K562 (cell line): ENCODE data around the gene OTC.

Experiments
- GABPA ChIP-seq: fragments of 200-800 bp; sonication (Bioruptor generic); conservative IDR thresholded peaks from 2 replicates; pipeline ENCODE4 v1.6.1; 2016; ENCODE audit warnings: low read depth, missing genetic modification characterization, missing compliant biosample characterization
- KLF10 ChIP-seq: fragments of 250-450 bp; sonication (Bioruptor Pico); IDR thresholded peaks from 2 replicates; pipeline ENCODE4 v1.6.1; 2021; ENCODE audit warnings: matching md5 sums
- MEF2A ChIP-seq: IDR thresholded peaks from 2 replicates; pipeline ENCODE4 v1.6.1; 2011; ENCODE audit warnings: low read depth, mild to moderate bottlenecking, low read length, moderate library complexity; ENCODE audit not compliant: control insufficient read depth
- MEF2D ChIP-seq: conservative IDR thresholded peaks from 2 replicates; pipeline ENCODE4 v1.6.1; 2016; ENCODE audit warnings: low read depth, missing genetic modification characterization, missing compliant biosample characterization
- PHF8 ChIP-seq: fragments of 200-600 bp; sonication (generic); IDR thresholded peaks from 2 replicates; pipeline ENCODE4 v1.6.1; 2012; ENCODE audit warnings: mixed run types, mild to moderate bottlenecking, inconsistent platforms, low read length, moderate library complexity, borderline replicate concordance
- POLR2A ChIP-seq: fragments of 450-650 bp; conservative IDR thresholded peaks from 2 replicates; pipeline ENCODE4 v1.6.1; 2016
- RFX1 ChIP-seq: fragments of 450-650 bp; IDR thresholded peaks from 2 replicates; pipeline ENCODE4 v1.6.1; 2016; ENCODE audit warnings: mild to moderate bottlenecking, moderate library complexity
- RFX7 ChIP-seq: fragments of 250-450 bp; sonication (Bioruptor Pico); IDR thresholded peaks from 2 replicates; pipeline ENCODE4 v1.5.1; 2021; ENCODE audit warnings: mild to moderate bottlenecking
- SAFB2 ChIP-seq: fragments of 200-400 bp; formaldehyde crosslinking; IDR thresholded peaks from 2 replicates; pipeline ENCODE4 v1.6.1; 2018; ENCODE audit warnings: borderline replicate concordance, low read length, low read depth, moderate library complexity; ENCODE audit not compliant: severe bottlenecking
- SIN3A ChIP-seq, 2 experiments: fragments of 150-350 bp in 1 of 2; IDR thresholded peaks; 2 replicates each; pipeline ENCODE4 v1.6.1; 2011 to 2016; ENCODE audit warnings: borderline replicate concordance in 2 of 2, low read depth in 2 of 2, low read length in 2 of 2, mild to moderate bottlenecking in 2 of 2, moderate library complexity in 2 of 2; ENCODE audit not compliant: control insufficient read depth in 1 of 2
- TEAD2 ChIP-seq: fragments of 450-650 bp; IDR thresholded peaks from 2 replicates; pipeline ENCODE4 v1.6.1; 2016; ENCODE audit warnings: missing genetic modification characterization, control low read depth, missing compliant biosample characterization
- ZNF217 ChIP-seq: sonication (generic); formaldehyde crosslinking; IDR thresholded peaks from 2 replicates; pipeline ENCODE4 v1.8.0; 2022; ENCODE audit warnings: mild to moderate bottlenecking, missing genetic modification reagents
- ZNF76 ChIP-seq: fragments of 250-450 bp; sonication (Bioruptor Pico); IDR thresholded peaks from 2 replicates; pipeline ENCODE4 v1.4.0; 2020; ENCODE audit warnings: mild to moderate bottlenecking, moderate library complexity, borderline replicate concordance

DNA sequence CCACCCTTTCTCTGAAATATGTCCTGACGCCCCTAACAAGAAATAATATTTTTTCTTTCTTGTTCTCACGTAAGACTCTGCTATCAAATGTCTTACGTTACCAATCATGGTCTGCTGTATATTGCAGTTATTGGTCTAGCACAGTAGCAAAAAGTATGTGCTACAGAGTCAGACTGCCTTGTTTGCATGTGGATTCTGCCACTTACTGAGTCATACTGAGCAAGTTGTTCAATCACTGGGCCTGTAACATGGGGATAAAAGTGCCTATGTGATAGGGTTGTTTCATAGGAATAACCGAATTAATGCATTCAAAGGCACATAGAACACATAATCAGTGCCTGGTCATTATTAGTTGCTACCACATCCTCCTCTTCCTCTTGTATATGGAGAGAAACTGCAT, 39.2 kb upstream of the OTC start:
- TF ChIP-seq SIN3A (IDR thresholded peaks at IDR 0.05; ENCODE audit: borderline replicate concordance in 2 of 2, control insufficient read depth in 1 of 2, low read depth in 2 of 2, low read length in 2 of 2) (no peak), RFX7 (CRISPR knock-in tag) (no peak), POLR2A (no peak), KLF10 (CRISPR knock-in tag) (no peak), TEAD2 (tag) (no peak), SAFB2 (no peak), ZNF76 (no peak), GABPA (tag) (no peak), ZNF217 (CRISPR knock-in tag) (no peak), PHF8 (no peak), MEF2D (tag) (no peak), MEF2A (no peak), RFX1 (no peak)
